A549 (cell line): Measurements from ENCODE around the gene DLGAP1. TPM values are rescaled to one million over a fixed set of nuclear protein-coding genes. Genes with fewer than 3 reads are reported as not detected.

Experiments used
- ATAC-seq, 2 experiments: fragments of 200-7000 bp in 1 of 2; fragments of >200 bp in 1 of 2; cut with Nextera tagmentation in 1 of 2; cut with Tn5 transposase in 1 of 2; 3 replicates each; pipeline versions ENCODE4 v1.8.0 to v1.9.1; 2018 to 2020; ENCODE audit warnings: mild to moderate bottlenecking in 1 of 2, moderate library complexity in 1 of 2
- CTCF ChIA-PET: fragments of 300-600 bp; sonication (Branson Sonifier 250); formaldehyde crosslinking; extraction: SDS; loops from one replicate; lab custom pipeline; 2021; ENCODE audit warnings: antibody characterized with exemption, inconsistent platforms; lab: Yijun Ruan, JAX
- POLR2A ChIA-PET: fragments of 350-600 bp; formaldehyde crosslinking; extraction: SDS; loops from one replicate; lab custom pipeline; 2021; ENCODE audit warnings: antibody characterized with exemption, inconsistent platforms; lab: Yijun Ruan, JAX
- DNase-seq, 2 experiments: peaks; one replicate each; pipeline versions ENCODE4 v3.0.0 to v3.0.0-alpha.2; 2011 to 2016; ENCODE audit warnings: low read depth in 1 of 2, low spot score in 1 of 2
- FAIRE-seq: peaks from 2 replicates; lab custom pipeline; 2011; peaks lifted over from hg19 to GRCh38; lab: Jason Lieb, UNC
- H3K27ac ChIP-seq, 2 experiments: fragments of >200 bp; sonication (Bioruptor Twin); formaldehyde crosslinking; 3 replicates each; pipeline ENCODE4 v1.5.1; 2016 to 2017
- H3K4me1 ChIP-seq: fragments of >200 bp; sonication (Bioruptor Twin); formaldehyde crosslinking; 3 replicates; pipeline ENCODE4 v1.6.1; 2016
- H3K4me2 ChIP-seq: fragments of >200 bp; sonication (Bioruptor Twin); formaldehyde crosslinking; 3 replicates; pipeline ENCODE4 v1.6.1; 2016
- H3K4me3 ChIP-seq: fragments of >200 bp; sonication (Bioruptor Twin); formaldehyde crosslinking; 3 replicates; pipeline ENCODE4 v1.5.1; 2016
- H3K9me3 ChIP-seq: fragments of >200 bp; sonication (Bioruptor Twin); formaldehyde crosslinking; 3 replicates; pipeline ENCODE4 v1.6.1; 2016
- BCL3 ChIP-seq: fragments of >200 bp; sonication (Bioruptor Twin); formaldehyde crosslinking; IDR thresholded peaks from 3 replicates; pipeline ENCODE4 v1.6.1; 2016
- E2F6 ChIP-seq: IDR thresholded peaks from 2 replicates; pipeline ENCODE4 v1.6.1; 2012; ENCODE audit warnings: low read depth, borderline replicate concordance
- EHF ChIP-seq: fragments of 250-450 bp; sonication (Bioruptor Pico); IDR thresholded peaks from 2 replicates; pipeline ENCODE4 v1.5.0; 2020; ENCODE audit warnings: mild to moderate bottlenecking
- ESRRA ChIP-seq: fragments of 150-350 bp; IDR thresholded peaks from 2 replicates; pipeline ENCODE4 v1.6.1; 2014; ENCODE audit warnings: mild to moderate bottlenecking, low read length, borderline replicate concordance
- HMGXB4 ChIP-seq: fragments of 250-450 bp; sonication (Bioruptor Pico); IDR thresholded peaks from 2 replicates; pipeline ENCODE4 v1.5.0; 2021; ENCODE audit warnings: mild to moderate bottlenecking, moderate library complexity, borderline replicate concordance
- HOXA7 ChIP-seq: fragments of 250-450 bp; sonication (Bioruptor Pico); IDR thresholded peaks from 2 replicates; pipeline ENCODE4 v1.5.0; 2020; ENCODE audit warnings: mild to moderate bottlenecking, moderate library complexity
- HOXB13 ChIP-seq: fragments of 250-450 bp; sonication (Bioruptor Pico); IDR thresholded peaks from 2 replicates; pipeline ENCODE4 v1.5.0; 2020; ENCODE audit warnings: low read depth, mild to moderate bottlenecking, moderate library complexity
- HOXB5 ChIP-seq: fragments of 250-450 bp; sonication (Bioruptor Pico); IDR thresholded peaks from 2 replicates; pipeline ENCODE4 v1.5.0; 2020; ENCODE audit warnings: mild to moderate bottlenecking, moderate library complexity
- JUN ChIP-seq, 2 experiments: fragments of >200 bp; sonication (Bioruptor Twin); formaldehyde crosslinking; IDR thresholded peaks; 2 replicates in 1 of 2; 3 replicates in 1 of 2; pipeline ENCODE4 v1.6.1; 2016 to 2017
- KDM1A ChIP-seq: fragments of 200-600 bp; sonication (generic); IDR thresholded peaks from 2 replicates; pipeline ENCODE4 v1.6.1; 2016; ENCODE audit warnings: low read depth, mild to moderate bottlenecking
- MAFK ChIP-seq: fragments of 450-650 bp; IDR thresholded peaks from 2 replicates; pipeline ENCODE4 v1.6.1; 2014; ENCODE audit not compliant: partially characterized antibody
- MAZ ChIP-seq: fragments of 150-350 bp; IDR thresholded peaks from 2 replicates; pipeline ENCODE4 v1.6.1; 2014; ENCODE audit warnings: antibody characterized with exemption, low read depth, low read length, borderline replicate concordance
- RARB ChIP-seq: fragments of 250-450 bp; sonication (Bioruptor Pico); IDR thresholded peaks from 2 replicates; pipeline ENCODE4 v1.8.0; 2021; ENCODE audit warnings: mild to moderate bottlenecking, moderate library complexity
- RCOR1 ChIP-seq: fragments of 150-350 bp; IDR thresholded peaks from 2 replicates; pipeline ENCODE4 v1.6.1; 2014; ENCODE audit warnings: antibody characterized with exemption, low read length, low read depth
- RNF2 ChIP-seq: fragments of 200-600 bp; sonication (generic); IDR thresholded peaks from 2 replicates; pipeline ENCODE4 v1.6.1; 2016; ENCODE audit warnings: low read depth, mild to moderate bottlenecking, antibody characterized with exemption, moderate library complexity, borderline replicate concordance
- SMC3 ChIP-seq: fragments of >200 bp; sonication (Bioruptor Twin); formaldehyde crosslinking; IDR thresholded peaks from 3 replicates; pipeline ENCODE4 v1.6.1; 2018; ENCODE audit warnings: inconsistent platforms
- ZNF302 ChIP-seq: fragments of 250-450 bp; sonication (Bioruptor Pico); IDR thresholded peaks from 2 replicates; pipeline ENCODE4 v1.9.0; 2021; ENCODE audit warnings: inconsistent platforms, mild to moderate bottlenecking, moderate library complexity
- WGBS: methylation state at CpG from one replicate; pipeline ENCODE4 v1.1.6; 2017; ENCODE audit errors: missing lambda C conversion rate; 5-methylcytosine and 5-hydroxymethylcytosine counted together
- polyA plus RNA-seq, 4 experiments: library from polyadenylated mRNA; depleted of rRNA in 3 of 4; stranded (reverse); fragments of >200 nt; fragmentation: RNase III in 1 of 4; extraction: RNeasy Plus Mini Kit Qiagen cat#74134 plus additional on column Dnase treatment in 1 of 4; gene quantifications; 2 replicates in 3 of 4; 3 replicates in 1 of 4; pipeline ENCODE4 v1.2.3, GENCODE V29; 2011 to 2017
- TF ChIP-seq, protein P1 (sequence below): fragments of 200-600 bp; sonication (generic); IDR thresholded peaks from 2 replicates; pipeline ENCODE4 v1.6.1; 2016; ENCODE audit warnings: antibody characterized with exemption, mild to moderate bottlenecking, moderate library complexity
- TF ChIP-seq, protein P2 (sequence below): fragments of 450-650 bp; IDR thresholded peaks from 2 replicates; pipeline ENCODE4 v1.6.1; 2014; ENCODE audit warnings: antibody characterized with exemption
- TF ChIP-seq, protein P3 (sequence below): fragments of 150-350 bp; IDR thresholded peaks from 2 replicates; pipeline ENCODE4 v1.6.1; 2014; ENCODE audit warnings: low read depth, mild to moderate bottlenecking, low read length

The DLGAP1 gene
- polyA plus RNA-seq, 2 of the 4 experiments (the other 2 are of a cell fraction): 0.04 to 0.12 TPM

DNA sequence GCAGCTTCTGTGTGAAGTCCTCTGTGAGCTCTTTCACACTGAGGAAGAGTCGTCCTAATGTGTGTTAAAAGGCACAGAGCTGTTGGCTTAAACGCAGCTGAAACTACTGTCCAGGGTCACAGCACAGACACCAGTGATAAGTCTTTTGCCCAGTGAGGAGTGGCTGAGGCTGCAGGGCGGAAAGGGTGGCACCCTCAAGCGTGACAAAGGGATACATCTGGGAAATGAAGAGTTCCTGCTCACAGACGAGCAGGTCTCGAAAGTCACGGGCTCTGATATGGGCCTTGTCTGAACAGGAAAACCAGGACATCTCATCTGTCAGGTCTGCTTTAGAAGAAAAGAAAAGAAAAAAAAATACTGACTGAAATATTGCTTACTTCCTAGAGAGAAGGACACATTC is 968.6 kb downstream of the DLGAP1 start:
- no peak for TF ChIP-seq KDM1A
- TF ChIP-seq RNF2: no peak
- TF ChIP-seq, protein P1, sequence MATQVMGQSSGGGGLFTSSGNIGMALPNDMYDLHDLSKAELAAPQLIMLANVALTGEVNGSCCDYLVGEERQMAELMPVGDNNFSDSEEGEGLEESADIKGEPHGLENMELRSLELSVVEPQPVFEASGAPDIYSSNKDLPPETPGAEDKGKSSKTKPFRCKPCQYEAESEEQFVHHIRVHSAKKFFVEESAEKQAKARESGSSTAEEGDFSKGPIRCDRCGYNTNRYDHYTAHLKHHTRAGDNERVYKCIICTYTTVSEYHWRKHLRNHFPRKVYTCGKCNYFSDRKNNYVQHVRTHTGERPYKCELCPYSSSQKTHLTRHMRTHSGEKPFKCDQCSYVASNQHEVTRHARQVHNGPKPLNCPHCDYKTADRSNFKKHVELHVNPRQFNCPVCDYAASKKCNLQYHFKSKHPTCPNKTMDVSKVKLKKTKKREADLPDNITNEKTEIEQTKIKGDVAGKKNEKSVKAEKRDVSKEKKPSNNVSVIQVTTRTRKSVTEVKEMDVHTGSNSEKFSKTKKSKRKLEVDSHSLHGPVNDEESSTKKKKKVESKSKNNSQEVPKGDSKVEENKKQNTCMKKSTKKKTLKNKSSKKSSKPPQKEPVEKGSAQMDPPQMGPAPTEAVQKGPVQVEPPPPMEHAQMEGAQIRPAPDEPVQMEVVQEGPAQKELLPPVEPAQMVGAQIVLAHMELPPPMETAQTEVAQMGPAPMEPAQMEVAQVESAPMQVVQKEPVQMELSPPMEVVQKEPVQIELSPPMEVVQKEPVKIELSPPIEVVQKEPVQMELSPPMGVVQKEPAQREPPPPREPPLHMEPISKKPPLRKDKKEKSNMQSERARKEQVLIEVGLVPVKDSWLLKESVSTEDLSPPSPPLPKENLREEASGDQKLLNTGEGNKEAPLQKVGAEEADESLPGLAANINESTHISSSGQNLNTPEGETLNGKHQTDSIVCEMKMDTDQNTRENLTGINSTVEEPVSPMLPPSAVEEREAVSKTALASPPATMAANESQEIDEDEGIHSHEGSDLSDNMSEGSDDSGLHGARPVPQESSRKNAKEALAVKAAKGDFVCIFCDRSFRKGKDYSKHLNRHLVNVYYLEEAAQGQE: no peak
- TF ChIP-seq JUN (IDR thresholded peaks at IDR 0.05): no peak
- no peak for TF ChIP-seq MAFK
- TF ChIP-seq, protein P2, sequence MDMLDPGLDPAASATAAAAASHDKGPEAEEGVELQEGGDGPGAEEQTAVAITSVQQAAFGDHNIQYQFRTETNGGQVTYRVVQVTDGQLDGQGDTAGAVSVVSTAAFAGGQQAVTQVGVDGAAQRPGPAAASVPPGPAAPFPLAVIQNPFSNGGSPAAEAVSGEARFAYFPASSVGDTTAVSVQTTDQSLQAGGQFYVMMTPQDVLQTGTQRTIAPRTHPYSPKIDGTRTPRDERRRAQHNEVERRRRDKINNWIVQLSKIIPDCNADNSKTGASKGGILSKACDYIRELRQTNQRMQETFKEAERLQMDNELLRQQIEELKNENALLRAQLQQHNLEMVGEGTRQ: no peak
- TF ChIP-seq RARB (CRISPR knock-in tag): no peak
- TF ChIP-seq, protein P3, sequence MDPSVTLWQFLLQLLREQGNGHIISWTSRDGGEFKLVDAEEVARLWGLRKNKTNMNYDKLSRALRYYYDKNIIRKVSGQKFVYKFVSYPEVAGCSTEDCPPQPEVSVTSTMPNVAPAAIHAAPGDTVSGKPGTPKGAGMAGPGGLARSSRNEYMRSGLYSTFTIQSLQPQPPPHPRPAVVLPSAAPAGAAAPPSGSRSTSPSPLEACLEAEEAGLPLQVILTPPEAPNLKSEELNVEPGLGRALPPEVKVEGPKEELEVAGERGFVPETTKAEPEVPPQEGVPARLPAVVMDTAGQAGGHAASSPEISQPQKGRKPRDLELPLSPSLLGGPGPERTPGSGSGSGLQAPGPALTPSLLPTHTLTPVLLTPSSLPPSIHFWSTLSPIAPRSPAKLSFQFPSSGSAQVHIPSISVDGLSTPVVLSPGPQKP: no peak
- TF ChIP-seq E2F6: no peak
- TF ChIP-seq EHF (CRISPR knock-in tag): no peak
- TF ChIP-seq RCOR1: no peak
- TF ChIP-seq HMGXB4: no peak
- no peak for TF ChIP-seq HOXB13 (CRISPR knock-in tag)
- TF ChIP-seq ESRRA: no peak
- TF ChIP-seq HOXA7 (CRISPR knock-in tag): no peak
- TF ChIP-seq SMC3: no peak
- no peak for TF ChIP-seq HOXB5 (CRISPR knock-in tag)
- TF ChIP-seq BCL3: no peak
- no peak for TF ChIP-seq MAZ
- TF ChIP-seq ZNF302 (CRISPR knock-in tag): no peak
- no peak for DNase-seq
- ATAC-seq: no peak
- CTCF ChIA-PET: interaction anchor here (0.5 to 1.3 kb wide), 5 partner anchors 8 to 897 kb away, joined by 3 to 5 read pairs (median 4); no protein-coding TSS in a partner anchor
- peak overlapping the region in 1 of 2 experiments; percentile 35; a peak in 1 of 6 replicates for H3K27ac ChIP-seq
- POLR2A ChIA-PET: no interaction called here
- H3K4me3 ChIP-seq: no peak overlapping the region
- H3K4me2 ChIP-seq: no peak overlapping the region
- H3K4me1 ChIP-seq: no peaks in the 10 kb centered on the region
- H3K9me3 ChIP-seq: no peaks in the 10 kb centered on the region
- FAIRE-seq: no peak
- WGBS: 82% methylated on average over 7 of the region's 7 CpGs
